Measurements from ENCODE around the gene RAB11FIP3.
"Not testable (repeated sequence)": the region's sequence is repeated elsewhere in the genome, so short reads cannot be mapped to it uniquely, and the experiment has no call there.

The RAB11FIP3 gene

GRCh38 chr16:497258-497657 is 71.8 kb downstream of the RAB11FIP3 start:
- DNase-seq = no peak

DNA sequence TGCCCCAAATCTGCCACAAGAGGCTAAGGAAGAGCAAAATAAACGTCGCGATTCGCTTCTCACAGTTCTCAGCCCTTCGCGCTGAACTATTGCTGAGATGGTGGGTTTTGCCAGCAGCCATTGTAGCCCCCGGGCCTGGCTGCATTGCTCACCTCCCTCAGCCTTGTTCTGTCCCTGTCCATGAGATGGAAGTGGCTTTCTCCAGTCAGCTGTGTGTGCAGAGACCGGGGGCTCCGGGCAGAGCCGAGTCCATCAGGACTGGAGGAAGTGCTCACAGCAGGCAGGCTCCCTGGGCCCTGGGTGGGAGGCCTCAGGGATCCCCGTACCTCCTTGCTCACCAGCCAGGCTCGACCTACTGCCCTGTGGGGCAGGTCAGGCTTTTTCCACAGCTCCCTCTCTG is 74.5 kb downstream of the RAB11FIP3 start:
- no peak for DNase-seq

DNA sequence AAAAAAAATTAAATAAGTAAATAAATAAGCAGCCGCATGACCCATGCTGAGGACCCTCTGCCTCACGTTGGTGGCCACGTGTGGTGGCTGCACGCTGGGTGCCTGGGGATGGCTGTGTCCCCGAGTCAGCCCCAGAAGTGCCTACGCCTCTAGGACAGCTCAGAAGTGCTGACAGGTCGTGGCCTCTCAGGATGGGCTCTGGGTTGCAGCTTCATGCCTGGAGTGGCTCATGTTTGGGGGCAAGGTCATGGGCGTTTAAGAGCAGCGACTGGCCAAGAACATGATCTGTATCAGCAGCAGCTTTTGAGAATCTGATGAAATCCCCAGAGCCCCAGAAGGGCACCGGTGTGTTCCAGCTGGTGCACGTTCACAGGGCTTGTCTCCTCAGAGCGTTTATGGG is 75.3 kb downstream of the RAB11FIP3 start:
- DNase-seq = no peak

DNA sequence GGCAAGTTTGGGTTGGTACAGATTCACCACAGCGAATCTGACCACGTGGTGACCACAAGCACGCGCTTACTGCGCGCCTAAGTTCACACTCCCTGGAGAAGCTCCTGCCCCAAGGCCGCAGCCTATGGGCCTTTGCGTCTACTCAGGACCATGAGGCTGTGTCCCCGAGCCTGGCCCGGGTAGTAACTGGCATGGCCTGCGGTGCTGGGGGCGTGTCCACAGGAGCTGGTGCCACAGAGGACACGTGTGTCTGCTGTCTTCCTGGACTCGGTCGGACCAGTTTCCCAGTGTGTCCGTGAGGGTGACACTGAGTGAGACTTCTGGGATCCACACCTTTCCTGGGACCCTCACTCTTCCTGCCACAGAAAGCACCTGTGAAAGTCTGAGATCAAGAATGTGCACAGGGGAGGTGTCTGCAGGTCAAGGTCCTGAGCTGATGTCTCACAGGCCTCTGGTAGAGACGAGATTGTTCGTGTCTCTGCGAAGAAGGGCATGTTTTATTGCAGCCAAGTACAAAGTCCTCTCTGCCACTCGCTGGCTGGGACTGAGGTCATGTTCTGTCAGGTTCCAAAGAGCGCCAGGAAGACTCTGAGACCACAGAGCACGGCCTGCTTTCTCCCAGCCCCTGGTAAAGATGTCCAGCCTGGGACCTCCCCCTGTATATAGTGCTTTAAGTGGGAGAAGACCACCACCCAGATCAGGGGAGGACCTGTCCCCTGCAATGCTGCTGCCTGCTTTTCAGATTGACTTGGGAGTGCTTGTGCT is 76.9 kb downstream of the RAB11FIP3 start:
- DNase-seq = no peak

GRCh38 chr16:503150-504071 is 78.0 kb downstream of the RAB11FIP3 start:
- DNase-seq = no peak

GRCh38 chr16:505479-506245 is 80.2 kb downstream of the RAB11FIP3 start:
- no peak for DNase-seq

- no peak for DNase-seq
Observed at GRCh38 chr16:506246-506546, 80.7 kb downstream of the RAB11FIP3 start.

GRCh38 chr16:507527-507926 is 82.1 kb downstream of the RAB11FIP3 start:
- not testable (repeated sequence) for DNase-seq

- no peak for DNase-seq
Observed at GRCh38 chr16:507996-508395, 82.5 kb downstream of the RAB11FIP3 start.

GRCh38 chr16:508884-509736 is 83.7 kb downstream of the RAB11FIP3 start:
- no peak for DNase-seq

- DNase-seq = no peak
Observed at GRCh38 chr16:510066-510825, 84.8 kb downstream of the RAB11FIP3 start.

- DNase-seq = no peak
Observed at GRCh38 chr16:512802-513201, 87.4 kb downstream of the RAB11FIP3 start.

DNA sequence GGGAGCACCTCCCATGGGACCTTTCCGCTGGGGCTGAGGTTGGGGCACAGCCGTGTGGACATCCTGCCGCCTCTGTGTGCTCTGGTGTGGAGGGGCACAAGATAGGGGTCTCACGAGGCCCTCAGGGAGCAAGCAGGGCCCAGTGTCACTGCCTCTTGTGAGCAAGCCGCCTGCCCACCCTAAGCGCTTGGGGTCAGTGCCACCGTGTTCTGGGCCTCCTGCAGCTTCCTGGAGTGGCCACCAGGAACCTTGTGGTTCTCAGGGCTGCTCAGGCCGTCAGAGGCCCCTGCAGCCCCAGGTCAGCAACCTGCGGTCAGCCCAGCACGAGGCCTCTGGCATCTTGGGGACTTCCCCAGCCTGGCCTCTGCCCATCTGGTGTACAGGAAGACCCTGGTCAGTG is 88.5 kb downstream of the RAB11FIP3 start:
- no peak for DNase-seq

GRCh38 chr16:515175-515938 is 89.9 kb downstream of the RAB11FIP3 start:
- peak; percentile 35 for DNase-seq

- DNase-seq = no peak
Observed at GRCh38 chr16:515939-516226, 90.4 kb downstream of the RAB11FIP3 start.

- no peak for DNase-seq
Observed at GRCh38 chr16:516301-516700, 90.9 kb downstream of the RAB11FIP3 start.

DNA sequence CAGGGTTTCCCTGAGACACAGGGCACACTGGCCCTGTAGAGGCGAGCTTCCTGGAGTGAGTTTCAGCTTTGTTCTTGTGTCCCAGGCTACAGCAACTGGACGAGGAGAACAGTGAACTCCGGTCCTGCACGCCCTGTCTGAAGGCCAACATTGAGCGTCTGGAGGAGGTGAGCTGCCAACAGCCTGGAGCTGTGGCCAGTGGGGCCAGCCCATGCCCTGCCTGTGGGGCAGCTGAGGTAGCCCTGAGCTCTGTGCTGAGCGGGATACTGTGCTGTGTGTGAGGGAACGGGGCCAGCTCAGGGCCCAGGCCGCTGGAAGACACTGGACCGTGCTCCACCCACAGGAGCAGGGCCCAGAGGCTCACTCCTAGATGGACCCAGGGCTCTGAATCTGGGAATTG is 93.4 kb downstream of the RAB11FIP3 start:
- no peak for DNase-seq

DNA sequence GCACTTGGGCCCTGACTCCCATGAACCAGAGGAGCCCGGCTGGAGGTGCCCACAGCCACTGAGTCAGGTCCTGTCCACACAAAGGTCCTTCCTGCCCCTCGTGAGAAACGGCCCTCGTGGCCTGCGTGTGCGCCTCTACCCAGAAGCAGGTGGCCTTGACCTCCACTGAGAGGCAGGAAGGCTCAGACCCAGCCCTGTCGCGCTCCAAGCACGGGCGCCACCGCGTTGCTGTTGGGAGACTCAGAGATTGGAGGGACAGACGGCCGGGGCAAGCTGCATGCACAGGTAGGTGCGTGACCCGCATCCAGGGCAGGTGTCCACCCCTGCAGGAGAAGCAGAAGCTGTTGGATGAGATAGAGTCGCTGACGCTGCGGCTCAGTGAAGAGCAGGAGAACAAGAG is 94.0 kb downstream of the RAB11FIP3 start:
- no peak for DNase-seq

DNA sequence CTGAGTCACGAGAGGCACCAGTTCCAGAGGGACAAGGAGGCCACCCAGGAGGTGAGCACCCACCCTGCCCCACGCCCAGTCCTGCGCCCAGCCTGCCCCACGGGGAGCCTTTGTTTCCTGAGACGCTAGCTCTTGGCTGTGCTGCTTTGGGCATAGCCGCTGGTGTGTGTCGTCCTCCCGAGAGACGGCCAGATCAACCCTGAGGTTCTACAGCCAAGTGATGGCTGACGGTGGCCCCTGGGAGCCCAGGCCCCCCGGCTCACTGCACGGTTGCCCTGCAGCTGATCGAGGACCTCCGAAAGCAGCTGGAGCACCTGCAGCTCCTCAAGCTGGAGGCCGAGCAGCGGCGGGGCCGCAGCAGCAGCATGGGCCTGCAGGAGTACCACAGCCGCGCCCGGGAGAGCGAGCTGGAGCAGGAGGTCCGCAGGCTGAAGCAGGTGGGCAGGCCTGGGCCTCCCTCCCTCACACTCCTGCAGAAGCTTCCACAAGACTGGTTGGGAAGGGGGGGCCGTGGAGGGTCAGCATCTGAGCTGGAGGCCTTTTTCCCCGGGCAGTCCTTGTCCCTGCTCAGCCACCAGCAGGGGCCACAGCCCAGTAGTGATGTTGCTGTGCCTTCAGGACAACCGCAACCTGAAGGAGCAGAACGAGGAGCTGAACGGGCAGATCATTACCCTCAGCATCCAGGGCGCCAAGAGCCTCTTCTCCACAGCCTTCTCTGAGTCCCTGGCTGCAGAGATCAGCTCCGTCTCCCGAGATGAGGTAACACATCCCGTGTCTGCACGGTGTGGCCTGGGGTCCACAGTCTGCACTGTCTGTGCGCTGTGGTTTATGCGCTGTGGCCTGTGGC is 94.6 kb downstream of the RAB11FIP3 start:
- no peak for DNase-seq

- DNase-seq = no peak
Observed at GRCh38 chr16:520847-521246, 95.4 kb downstream of the RAB11FIP3 start.
